Measurements from ENCODE around the gene GPR141.
A peak's percentile ranks its signal among the peaks of the same experiment; 100 is the strongest.
"Not testable (repeated sequence)": the region's sequence is repeated elsewhere in the genome, so short reads cannot be mapped to it uniquely, and the experiment has no call there.

GPR141 gene

GRCh38 chr7:37686556-37687345 lies 3.2 kb downstream of the GPR141 start:
- no peak for DNase-seq (ENCODE audit: low read depth, low spot score)

DNA sequence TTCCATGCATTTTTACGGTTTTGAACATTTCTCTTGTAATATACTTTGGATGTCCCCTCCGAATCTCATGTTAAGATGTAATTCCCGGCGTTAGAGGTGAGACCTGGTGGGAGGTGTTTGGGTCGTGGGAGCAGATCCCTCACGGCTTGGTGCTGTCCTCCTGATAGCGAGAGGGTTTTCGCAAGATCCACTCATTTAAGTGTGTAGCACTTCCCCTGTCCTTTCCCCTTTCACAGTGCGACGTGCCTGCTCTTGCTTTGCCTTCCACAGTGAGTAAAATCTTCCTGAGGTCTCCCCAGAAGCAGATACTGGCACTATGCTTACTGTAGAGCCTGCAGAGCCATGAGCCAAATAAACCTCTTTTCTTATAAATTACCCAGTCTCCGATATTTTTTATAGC lies 6.6 kb downstream of the GPR141 start:
- DNase-seq (ENCODE audit: low read depth, low spot score), result no peak

DNA sequence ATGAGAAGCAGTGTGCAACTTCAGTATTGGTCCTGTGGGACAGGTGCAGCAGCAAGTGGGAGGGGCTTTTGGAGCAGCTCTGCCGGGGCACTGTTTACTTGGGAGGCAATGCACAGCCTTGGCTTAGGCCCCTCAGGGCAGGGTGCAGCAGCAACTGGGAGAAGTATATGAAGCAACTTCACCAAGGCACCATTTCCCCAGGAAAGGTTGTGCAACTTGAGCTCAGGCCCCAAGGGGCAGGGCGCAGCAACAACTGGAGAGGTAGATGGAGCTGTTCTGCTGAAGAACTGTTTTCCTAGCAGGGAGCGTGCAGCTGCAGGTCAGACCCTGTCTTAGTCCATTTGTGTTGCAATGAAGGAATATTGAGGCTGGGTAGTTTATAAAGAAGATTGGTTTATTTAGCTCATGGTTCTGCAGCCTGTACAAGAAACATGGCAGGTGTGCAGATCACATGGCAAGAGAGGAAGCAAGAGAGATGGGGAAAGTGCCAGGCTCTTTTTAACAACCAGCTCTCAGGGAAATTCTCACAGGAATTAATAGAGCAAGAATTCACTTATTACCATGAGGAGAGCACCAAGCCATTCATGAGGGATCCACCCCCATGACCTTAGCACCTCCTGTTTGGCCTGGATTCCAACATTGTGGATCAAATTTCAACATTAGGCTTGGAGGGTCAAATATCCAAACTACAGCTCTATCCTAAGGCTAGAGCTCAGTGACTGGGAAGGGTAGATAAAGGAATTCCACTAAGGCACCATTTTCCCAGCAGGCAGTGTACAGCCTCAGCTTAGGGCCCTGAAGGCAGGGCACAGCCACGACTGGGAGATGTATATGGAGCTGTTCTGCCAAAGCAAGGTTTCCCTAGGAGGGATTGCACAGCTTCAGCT lies 10.9 kb downstream of the GPR141 start:
- no peak for DNase-seq (ENCODE audit: low read depth, low spot score)

- DNase-seq (ENCODE audit: low read depth, low spot score), result no peak
Measured at GRCh38 chr7:37698276-37698675, 14.7 kb downstream of the GPR141 start.

- DNase-seq (ENCODE audit: low read depth, low spot score), result no peak
Measured at GRCh38 chr7:37698782-37699181, 15.2 kb downstream of the GPR141 start.

GRCh38 chr7:37701769-37702168 lies 18.2 kb downstream of the GPR141 start:
- DNase-seq (ENCODE audit: low read depth, low spot score), result no peak

DNA sequence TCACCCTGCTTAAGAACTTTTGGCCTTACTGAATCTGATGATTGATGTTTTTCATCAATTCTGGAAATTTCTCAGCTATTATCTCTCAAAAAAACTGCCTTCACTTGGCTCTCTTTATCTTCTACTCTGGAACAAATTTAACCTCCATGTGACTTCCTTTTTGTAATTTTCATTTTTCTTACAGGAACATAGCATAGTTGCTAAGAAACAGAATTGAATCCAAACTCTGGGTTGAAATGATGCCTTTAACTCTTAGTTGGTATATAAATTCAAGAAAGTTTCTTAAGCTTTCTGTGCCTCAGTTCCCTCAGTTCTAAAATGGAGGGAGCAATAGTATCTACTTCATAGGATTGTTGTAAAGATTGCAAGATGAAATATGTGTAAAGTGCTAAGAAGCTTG lies 19.8 kb downstream of the GPR141 start:
- no peak for DNase-seq (ENCODE audit: low read depth, low spot score)

- not testable (repeated sequence) for DNase-seq (ENCODE audit: low read depth, low spot score)
Measured at GRCh38 chr7:37704328-37704833, 20.8 kb downstream of the GPR141 start.

DNA sequence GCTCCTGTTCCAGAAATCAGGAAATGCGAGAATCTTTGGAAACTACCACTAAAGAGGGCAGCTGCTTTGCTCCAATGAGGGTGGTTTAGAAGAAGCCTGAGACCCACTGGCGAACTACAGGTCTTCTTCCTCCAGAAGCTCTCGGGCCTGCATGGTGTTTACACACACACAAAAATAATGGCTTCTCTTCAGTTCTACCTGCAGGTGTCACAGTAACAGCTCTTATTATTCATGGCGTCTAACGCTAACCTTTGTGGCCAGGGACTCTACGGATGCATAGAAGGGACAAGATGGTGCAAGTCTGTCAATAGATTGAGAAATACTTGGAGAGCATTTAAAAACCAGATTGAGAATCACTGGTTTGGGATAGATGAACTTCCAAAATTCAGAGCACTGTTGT lies 22.4 kb downstream of the GPR141 start:
- no peak for DNase-seq (ENCODE audit: low read depth, low spot score)

DNA sequence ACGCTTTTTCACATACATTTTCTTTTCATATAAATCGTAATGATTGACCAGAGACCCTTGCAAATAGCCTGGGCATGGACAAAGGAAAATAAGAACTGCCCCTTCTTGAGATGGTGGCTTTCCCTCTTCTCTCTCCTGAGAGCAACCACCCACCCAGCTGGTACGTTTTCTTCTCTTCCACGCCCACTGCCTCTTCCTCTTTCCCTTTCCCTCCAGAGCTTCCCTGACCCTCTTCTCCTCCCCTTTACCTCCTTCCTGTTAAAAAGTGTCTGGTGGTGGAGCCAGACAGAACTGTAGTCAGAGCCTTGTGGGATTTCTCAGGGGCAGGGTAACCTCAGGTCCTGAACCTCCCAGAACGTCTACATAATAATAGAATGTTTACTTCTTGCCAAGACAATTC lies 23.2 kb downstream of the GPR141 start:
- DNase-seq (ENCODE audit: low read depth, low spot score), result no peak

- no peak for DNase-seq (ENCODE audit: low read depth, low spot score)
Measured at GRCh38 chr7:37707754-37708485, 24.4 kb downstream of the GPR141 start.

GRCh38 chr7:37709631-37710509 lies 26.3 kb downstream of the GPR141 start:
- DNase-seq (ENCODE audit: low read depth, low spot score), result no peak

GRCh38 chr7:37713613-37714012 lies 30.0 kb downstream of the GPR141 start:
- DNase-seq (ENCODE audit: low read depth, low spot score), result no peak

DNA sequence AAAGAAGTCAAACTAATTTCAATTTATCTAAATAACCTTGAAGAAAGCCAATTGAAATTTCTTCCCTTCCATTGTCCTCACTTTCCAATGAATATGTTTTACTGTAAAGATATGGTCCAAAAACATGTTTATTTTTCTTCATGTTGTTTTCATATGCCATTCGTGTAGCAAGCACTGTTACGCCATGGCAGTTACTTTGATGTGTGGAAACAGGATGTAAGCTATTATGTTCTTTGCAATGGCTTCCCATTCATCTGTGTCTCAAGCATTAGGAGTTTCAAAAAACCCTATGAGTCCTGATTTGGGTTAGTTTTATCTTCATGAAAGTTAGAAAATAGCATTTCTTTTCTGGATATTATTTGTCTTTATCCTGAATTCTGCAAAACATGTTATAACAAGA lies 31.0 kb downstream of the GPR141 start:
- no peak for DNase-seq (ENCODE audit: low read depth, low spot score)

- no peak for DNase-seq (ENCODE audit: low read depth, low spot score)
Measured at GRCh38 chr7:37718585-37718984, 35.0 kb downstream of the GPR141 start.

- DNase-seq (ENCODE audit: low read depth, low spot score), result no peak
Measured at GRCh38 chr7:37719077-37719476, 35.5 kb downstream of the GPR141 start.

- DNase-seq (ENCODE audit: low read depth, low spot score), result no peak
Measured at GRCh38 chr7:37724732-37725131, 41.2 kb downstream of the GPR141 start.

DNA sequence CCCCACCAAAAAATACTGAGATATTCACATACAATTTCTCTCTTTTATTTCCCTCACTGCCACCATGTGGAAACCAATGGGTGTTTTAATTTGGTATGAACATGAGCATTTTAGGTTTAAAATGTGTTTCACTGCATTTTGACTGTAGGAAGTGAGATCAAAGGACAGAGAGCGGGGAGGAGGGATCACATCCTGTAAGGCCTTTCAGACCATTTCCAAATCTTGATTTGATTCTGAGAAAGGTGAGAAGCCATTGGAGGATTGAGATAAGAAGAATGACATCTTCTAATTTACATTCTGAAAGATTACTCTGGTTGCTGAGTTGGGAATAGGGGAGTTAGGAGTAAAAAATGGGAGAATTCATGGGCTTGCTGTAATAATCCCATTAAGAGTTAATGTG lies 42.5 kb downstream of the GPR141 start:
- no peak for DNase-seq (ENCODE audit: low read depth, low spot score)

DNA sequence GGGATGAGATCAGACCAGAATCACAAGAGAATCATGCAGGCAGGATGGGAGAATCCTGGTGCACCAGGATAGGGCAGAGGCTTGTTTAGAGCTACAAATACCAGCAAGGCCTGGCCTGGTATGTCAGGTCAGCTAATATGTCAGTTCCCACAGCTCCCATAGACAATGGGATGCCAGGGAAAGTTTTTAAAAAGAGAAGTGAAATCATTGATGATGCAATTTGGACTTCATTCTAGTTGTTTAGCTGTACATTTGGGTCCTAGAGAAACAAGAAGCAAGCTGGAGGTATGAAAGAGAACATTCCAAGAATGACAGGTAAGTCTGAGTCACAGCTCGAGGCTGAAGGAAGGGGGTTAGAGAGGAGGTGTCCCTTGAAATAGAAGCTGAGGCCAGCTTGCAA lies 45.2 kb downstream of the GPR141 start:
- peak; percentile 9 for DNase-seq (ENCODE audit: low read depth, low spot score)

GRCh38 chr7:37729181-37729580 lies 45.6 kb downstream of the GPR141 start:
- DNase-seq (ENCODE audit: low read depth, low spot score), result peak; percentile 3

DNA sequence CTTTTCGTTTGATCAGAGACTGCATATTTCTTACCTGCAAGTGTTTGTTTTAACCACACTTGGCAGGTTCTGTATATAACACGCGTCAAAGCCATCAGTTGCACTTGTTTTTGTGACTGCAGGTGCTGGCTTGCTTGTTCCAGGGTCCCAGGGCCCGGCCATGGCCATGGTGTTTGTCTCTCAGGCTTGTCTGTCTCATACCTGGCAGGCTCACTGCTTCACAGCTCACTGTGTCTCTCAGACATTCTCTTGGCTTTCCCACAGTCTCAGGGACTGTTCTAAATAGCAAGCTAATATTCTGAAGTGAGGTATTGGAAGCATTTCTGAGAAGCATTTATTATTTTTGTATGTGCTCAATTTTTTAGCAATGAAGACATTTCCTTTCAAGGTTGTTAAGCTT lies 46.9 kb downstream of the GPR141 start:
- peak; percentile 22 for DNase-seq (ENCODE audit: low read depth, low spot score)

All from astrocyte of the hippocampus (primary cell).